OCI-LY7 (cell line): ENCODE measurements around the gene AMFR.

Source experiments
- EZH2phosphoT487 ChIP-seq: fragments of 200-600 bp; sonication (generic); IDR thresholded peaks from 2 replicates; pipeline ENCODE4 v1.6.1; 2018; ENCODE audit warnings: low read depth, borderline replicate concordance, mild to moderate bottlenecking, mixed run types, antibody characterized with exemption, low read length, moderate library complexity, mixed read lengths
- TF ChIP-seq, protein P1 (sequence below): fragments of 200-600 bp; sonication (generic); conservative IDR thresholded peaks from 2 replicates; pipeline ENCODE4 v1.5.1; 2014; ENCODE audit warnings: mild to moderate bottlenecking, antibody characterized with exemption, low read length, moderate library complexity, mixed read lengths

DNA sequence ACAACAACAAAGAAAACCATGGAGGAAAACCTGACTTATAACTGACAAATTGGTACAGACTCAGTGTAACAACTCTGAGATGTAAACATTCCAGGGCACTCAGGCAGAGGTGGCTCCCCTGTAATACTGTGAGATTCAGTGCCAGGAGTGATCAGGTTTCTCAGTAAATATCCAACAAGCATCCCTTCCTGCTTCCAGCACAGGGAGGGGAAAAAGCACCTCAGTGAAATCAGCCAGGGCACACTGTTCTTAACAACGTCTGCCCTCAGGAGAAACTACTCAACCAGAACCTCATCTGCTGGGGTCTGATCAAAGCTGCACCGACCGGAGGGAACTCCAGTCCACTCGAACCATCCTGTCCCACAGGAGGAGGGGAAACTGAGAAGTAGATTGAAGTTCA lies 52.3 kb downstream of the AMFR start:
- TF ChIP-seq, protein P1, sequence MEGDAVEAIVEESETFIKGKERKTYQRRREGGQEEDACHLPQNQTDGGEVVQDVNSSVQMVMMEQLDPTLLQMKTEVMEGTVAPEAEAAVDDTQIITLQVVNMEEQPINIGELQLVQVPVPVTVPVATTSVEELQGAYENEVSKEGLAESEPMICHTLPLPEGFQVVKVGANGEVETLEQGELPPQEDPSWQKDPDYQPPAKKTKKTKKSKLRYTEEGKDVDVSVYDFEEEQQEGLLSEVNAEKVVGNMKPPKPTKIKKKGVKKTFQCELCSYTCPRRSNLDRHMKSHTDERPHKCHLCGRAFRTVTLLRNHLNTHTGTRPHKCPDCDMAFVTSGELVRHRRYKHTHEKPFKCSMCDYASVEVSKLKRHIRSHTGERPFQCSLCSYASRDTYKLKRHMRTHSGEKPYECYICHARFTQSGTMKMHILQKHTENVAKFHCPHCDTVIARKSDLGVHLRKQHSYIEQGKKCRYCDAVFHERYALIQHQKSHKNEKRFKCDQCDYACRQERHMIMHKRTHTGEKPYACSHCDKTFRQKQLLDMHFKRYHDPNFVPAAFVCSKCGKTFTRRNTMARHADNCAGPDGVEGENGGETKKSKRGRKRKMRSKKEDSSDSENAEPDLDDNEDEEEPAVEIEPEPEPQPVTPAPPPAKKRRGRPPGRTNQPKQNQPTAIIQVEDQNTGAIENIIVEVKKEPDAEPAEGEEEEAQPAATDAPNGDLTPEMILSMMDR = no peak
- no peak for TF ChIP-seq EZH2phosphoT487
